Esophagus squamous epithelium (tissue), 5 donors: ENCODE results near the gene CAP1. TPM values are rescaled to one million over a fixed set of nuclear protein-coding genes. Genes with fewer than 3 reads are reported as not detected.

ENCODE experiments used
- DNase-seq: peaks from one replicate; lab custom pipeline; 2025; lab: John Stamatoyannopoulos, UW
- H3K27ac ChIP-seq, 4 donors: fragments of 200-600 bp; sonication (generic); one replicate each; pipeline ENCODE4 v1.5.1; 2016 to 2019; ENCODE audit warnings: mild to moderate bottlenecking in 1 of 4
- H3K27me3 ChIP-seq, 4 donors: fragments of 200-600 bp; sonication (generic); 1 replicate in 3 of 4; 2 replicates in 1 of 4; pipeline versions ENCODE4 v1.5.1 to v1.6.0; 2017 to 2021; ENCODE audit warnings: antibody characterized with exemption in 1 of 4
- H3K36me3 ChIP-seq, 3 donors: fragments of 200-600 bp; sonication (generic); one replicate each; pipeline ENCODE4 v1.5.1; 2016 to 2019
- H3K4me1 ChIP-seq, 3 donors: fragments of 200-600 bp; sonication (generic); one replicate each; pipeline ENCODE4 v1.5.1; 2017 to 2019
- H3K4me3 ChIP-seq, 4 donors: fragments of 200-600 bp; sonication (generic); 1 replicate in 3 of 4; 2 replicates in 1 of 4; pipeline ENCODE4 v1.5.1; 2016 to 2019; ENCODE audit warnings: mild to moderate bottlenecking in 2 of 4, moderate library complexity in 1 of 4
- H3K9me3 ChIP-seq, 3 donors: fragments of 200-600 bp; sonication (generic); one replicate each; pipeline ENCODE4 v1.5.1; 2016 to 2019
- CTCF ChIP-seq, 6 experiments: fragments of 450-650 bp in 4 of 6; fragments of 200-600 bp in 2 of 6; sonication (generic) in 2 of 6; IDR thresholded peaks; one replicate each; pipeline ENCODE4 v1.5.1; 2016 to 2019; ENCODE audit warnings: antibody characterized with exemption in 6 of 6, mild to moderate bottlenecking in 4 of 6, moderate library complexity in 4 of 6
- POLR2A ChIP-seq, 4 donors: fragments of 450-650 bp; IDR thresholded peaks; one replicate each; pipeline ENCODE4 v1.6.1; 2017; ENCODE audit warnings: antibody characterized with exemption in 4 of 4, mild to moderate bottlenecking in 4 of 4, moderate library complexity in 3 of 4
- WGBS, 2 donors: methylation state at CpG; one replicate each; pipeline ENCODE4 v1.1.5; 2018; 5-methylcytosine and 5-hydroxymethylcytosine counted together
- intact Hi-C: fragments of 100-400 bp; cut with DNase I; formaldehyde crosslinking; loops from one replicate; pipeline ENCODE4 v1.15.0; 2022
- total RNA-seq, 4 donors: library from RNA; depleted of rRNA; stranded (reverse); fragments of >200 nt; gene quantifications; one replicate each; pipeline ENCODE4 v1.1.0, GENCODE V29; 2016
- donor health status: DM: yes; HTN: yes; CAD: no.

Gene CAP1
- total RNA-seq, 4 donors from 2014 or later: 157 to 282 (median 227) TPM

GRCh38 chr1:40050863-40051262, 10.3 kb downstream of the CAP1 start:
- intact Hi-C loops: no loop called here
- H3K4me1 ChIP-seq: peaks cover 0 to 95% (median 51%) of the 10 kb centered on the region in 3 donors
- H3K27ac ChIP-seq: peak overlapping the region in 2 of 4 donors; percentile 27 to 76
- H3K36me3 ChIP-seq: peaks cover 0 to 25% (median 0%) of the 10 kb centered on the region in 3 donors
- no peaks in the 10 kb centered on the region for H3K27me3 ChIP-seq
- DNase-seq: no peak
- WGBS, 2 donors: 79 to 81% methylated on average over 3 of the region's 3 CpGs
- no peak overlapping the region for H3K4me3 ChIP-seq
- TF ChIP-seq POLR2A (IDR thresholded peaks at IDR 0.05) (no peak), CTCF (IDR thresholded peaks at IDR 0.05) (no peak)
- H3K9me3 ChIP-seq: no peaks in the 10 kb centered on the region

- H3K4me1 ChIP-seq: peaks cover 0 to 95% (median 44%) of the 10 kb centered on the region in 3 donors
- H3K36me3 ChIP-seq: peaks cover 0 to 38% (median 0%) of the 10 kb centered on the region in 3 donors
- H3K9me3 ChIP-seq: no peaks in the 10 kb centered on the region
- DNase-seq: no peak
- no peak overlapping the region for H3K4me3 ChIP-seq
- WGBS, 2 donors: 65 to 70% methylated on average over 9 to 11 of the region's 11 CpGs
- no peaks in the 10 kb centered on the region for H3K27me3 ChIP-seq
- intact Hi-C loops: no loop called here
- H3K27ac ChIP-seq: no peak overlapping the region
- no peak for TF ChIP-seq POLR2A (IDR thresholded peaks at IDR 0.05)
- TF ChIP-seq CTCF (IDR thresholded peaks at IDR 0.05): no peak
Observed at GRCh38 chr1:40053138-40053887, 12.8 kb downstream of the CAP1 start.

GRCh38 chr1:40056519-40057309, 16.2 kb downstream of the CAP1 start:
- WGBS, 2 donors: 91 to 93% methylated on average over 5 of the region's 5 CpGs
- no peak for TF ChIP-seq POLR2A (IDR thresholded peaks at IDR 0.05)
- TF ChIP-seq CTCF (IDR thresholded peaks at IDR 0.05): no peak
- intact Hi-C loops: no loop called here

GRCh38 chr1:40057310-40058030, 16.9 kb downstream of the CAP1 start:
- Histone ChIP-seq H3K36me3 (peaks cover 0 to 58% (median 7%) of the 10 kb centered on the region in 3 donors), H3K27ac (peak overlapping the region in 2 of 4 donors; percentile 2 to 25), H3K4me1 (peaks cover 4 to 93% (median 40%) of the 10 kb centered on the region in 3 donors), H3K27me3 (no peaks in the 10 kb centered on the region), H3K9me3 (no peaks in the 10 kb centered on the region), H3K4me3 (no peak overlapping the region)
- WGBS, 2 donors: 70 to 88% methylated on average over 1 of the region's 1 CpG
- intact Hi-C loops: no loop called here
- TF ChIP-seq POLR2A (IDR thresholded peaks at IDR 0.05) (no peak), CTCF (IDR thresholded peaks at IDR 0.05) (no peak)
- no peak for DNase-seq

More at GRCh38 chr1:40056519-40057309, 16.2 kb downstream of the CAP1 start:
- H3K9me3 ChIP-seq: no peaks in the 10 kb centered on the region
- no peak for DNase-seq
- H3K36me3 ChIP-seq: peaks cover 0 to 51% (median 0%) of the 10 kb centered on the region in 3 donors
- peak overlapping the region in 1 of 4 donors; percentile 25 for H3K27ac ChIP-seq
- H3K27me3 ChIP-seq: no peaks in the 10 kb centered on the region
- peaks cover 4 to 95% (median 46%) of the 10 kb centered on the region in 3 donors for H3K4me1 ChIP-seq
- H3K4me3 ChIP-seq: no peak overlapping the region
